ENCODE measurements around the gene PITPNM3. TPM values are rescaled to one million over a fixed set of nuclear protein-coding genes. Genes with fewer than 3 reads are reported as not detected.

Gene PITPNM3
- 0.04 and 0.43 TPM in 2 replicates for total RNA-seq (2014; rRNA removed; shearing (Covaris generic); ENCODE audit: low replicate concordance)

DNA sequence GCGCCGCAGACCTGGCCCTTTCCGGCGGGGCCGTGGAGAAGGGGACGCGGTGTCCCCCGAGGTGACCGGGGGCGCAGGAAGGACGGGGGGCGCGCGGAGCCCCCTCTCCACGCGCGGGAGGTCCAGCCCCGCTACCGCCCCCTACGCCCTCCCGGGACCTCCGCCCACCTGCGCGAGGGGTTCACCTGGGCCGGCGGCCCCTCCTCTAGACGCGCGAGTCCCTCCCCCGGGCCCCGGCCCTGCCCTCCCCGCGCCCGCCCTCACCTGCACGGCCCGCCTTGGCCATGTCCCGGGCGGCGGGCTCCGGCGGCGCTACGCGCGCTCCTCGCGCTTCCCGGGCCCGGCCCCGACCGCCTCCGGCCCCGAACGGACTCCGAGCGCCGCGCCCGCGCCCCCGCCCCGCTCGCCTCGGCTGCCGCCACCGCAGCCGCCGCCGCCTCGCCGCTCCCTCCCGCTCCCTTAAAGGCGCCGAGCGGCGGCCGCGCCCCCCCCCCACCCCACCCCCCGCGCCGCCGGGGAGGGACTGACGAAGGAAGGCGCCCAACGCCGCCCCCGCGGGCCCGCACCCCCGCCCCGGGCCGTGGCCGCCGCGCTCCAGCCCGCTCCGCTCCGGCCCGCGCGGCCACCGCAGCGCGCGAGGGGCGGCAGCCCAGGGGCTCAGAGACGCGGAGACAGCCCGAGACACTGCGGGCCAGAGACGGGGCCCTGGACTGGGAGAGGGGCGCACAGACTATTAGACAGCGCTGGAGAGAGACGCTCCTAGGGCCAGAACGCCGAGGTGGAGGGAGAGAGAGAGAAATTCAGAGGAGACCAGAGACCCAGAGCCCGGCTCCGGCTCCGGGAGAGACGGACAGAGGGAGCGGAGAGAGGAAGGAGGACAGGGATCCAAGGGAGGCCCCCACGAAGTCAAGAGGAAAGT is at the start of gene PITPNM3:
Gene PITPNM3, minus strand, starts transcription at position 435 of the 919 bp plus-strand sequence. Its CDS starts 149 bp downstream, at position 286.
- Histone ChIP-seq H3K9ac (ENCODE audit: low read length) (no peak within 1 kb of the TSS), H3K4me3 (ENCODE audit: low read length) (no peak within 1 kb of the TSS), H4K20me1 (ENCODE audit: insufficient read depth, low read depth, low read length) (peaks cover 10% of the 10 kb centered on the region; the same call in 1 of the 2 replicates), H3K27me3 (ENCODE audit: low read length) (no peaks in the 10 kb centered on the region), H2AFZ (ENCODE audit: low read length) (no peak within 1 kb of the TSS), H3K79me2 (ENCODE audit: low read length) (no peaks in the 10 kb centered on the region), H3K36me3 (ENCODE audit: insufficient read depth, low read length) (no peaks in the 10 kb centered on the region), H3K4me1 (ENCODE audit: low read length) (no peaks in the 10 kb centered on the region), H3K27ac (ENCODE audit: low read length) (no peak within 1 kb of the TSS), H3K4me2 (ENCODE audit: low read depth, low read length, poor library complexity, severe bottlenecking) (no peak within 1 kb of the TSS), H3K9me2 (replicated peaks; ENCODE audit: insufficient read depth, low read length) (no peaks in the 10 kb centered on the region), H3K9me3 (ENCODE audit: low read length) (no peaks in the 10 kb centered on the region)
- DNase-seq: no peak

DNA sequence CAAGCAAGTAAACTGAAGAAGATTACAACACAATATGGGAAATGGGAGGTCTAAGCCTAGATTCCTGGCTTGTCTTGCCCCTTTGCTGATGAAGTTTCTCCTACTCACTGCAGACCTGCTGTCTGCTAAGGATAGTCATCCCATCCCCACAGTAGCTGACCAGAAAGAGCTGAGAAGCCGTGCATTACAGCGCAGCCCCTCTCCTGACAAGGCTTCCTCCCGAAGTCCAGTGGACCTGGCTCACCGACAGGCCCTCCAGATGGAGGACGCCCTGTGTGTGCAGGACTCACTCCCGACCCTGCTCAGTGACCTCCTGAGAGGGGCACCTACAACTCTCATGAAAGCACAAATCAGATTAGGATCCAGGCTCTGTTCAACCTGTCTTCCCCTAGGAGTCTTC is 48.8 kb upstream of the PITPNM3 start:
- H3K4me3 ChIP-seq (ENCODE audit: low read length): no peak overlapping the region
- no peaks in the 10 kb centered on the region for H3K27me3 ChIP-seq (ENCODE audit: low read length)
- DNase-seq: no peak
- peaks cover 6% of the 10 kb centered on the region for H3K4me1 ChIP-seq (ENCODE audit: low read length)
- no peak overlapping the region for H2AFZ ChIP-seq (ENCODE audit: low read length)
- H4K20me1 ChIP-seq (ENCODE audit: insufficient read depth, low read depth, low read length): no peaks in the 10 kb centered on the region
- H3K9ac ChIP-seq (ENCODE audit: low read length): no peak overlapping the region
- no peak overlapping the region for H3K27ac ChIP-seq (ENCODE audit: low read length)
- H3K9me3 ChIP-seq (ENCODE audit: low read length): no peaks in the 10 kb centered on the region
- peaks cover 63% of the 10 kb centered on the region; the same call in 1 of the 2 replicates for H3K36me3 ChIP-seq (ENCODE audit: insufficient read depth, low read length)
- H3K9me2 ChIP-seq (replicated peaks; ENCODE audit: insufficient read depth, low read length): no peaks in the 10 kb centered on the region
- peaks cover 17% of the 10 kb centered on the region for H3K79me2 ChIP-seq (ENCODE audit: low read length)
- H3K4me2 ChIP-seq (ENCODE audit: low read depth, low read length, poor library complexity, severe bottlenecking): no peak overlapping the region

GRCh38 chr17:6603744-6604325 is 47.5 kb upstream of the PITPNM3 start:
- Histone ChIP-seq H3K9me3 (ENCODE audit: low read length) (no peaks in the 10 kb centered on the region), H3K4me3 (ENCODE audit: low read length) (no peak overlapping the region), H3K27me3 (ENCODE audit: low read length) (no peaks in the 10 kb centered on the region), H2AFZ (ENCODE audit: low read length) (no peak overlapping the region), H3K4me2 (ENCODE audit: low read depth, low read length, poor library complexity, severe bottlenecking) (no peak overlapping the region), H3K36me3 (ENCODE audit: insufficient read depth, low read length) (peaks cover 67% of the 10 kb centered on the region), H3K9ac (ENCODE audit: low read length) (no peak overlapping the region), H3K79me2 (ENCODE audit: low read length) (peaks cover 17% of the 10 kb centered on the region), H4K20me1 (ENCODE audit: insufficient read depth, low read depth, low read length) (no peaks in the 10 kb centered on the region), H3K27ac (ENCODE audit: low read length) (no peak overlapping the region), H3K9me2 (replicated peaks; ENCODE audit: insufficient read depth, low read length) (no peaks in the 10 kb centered on the region), H3K4me1 (ENCODE audit: low read length) (peaks cover 19% of the 10 kb centered on the region)
- no peak for DNase-seq

DNA sequence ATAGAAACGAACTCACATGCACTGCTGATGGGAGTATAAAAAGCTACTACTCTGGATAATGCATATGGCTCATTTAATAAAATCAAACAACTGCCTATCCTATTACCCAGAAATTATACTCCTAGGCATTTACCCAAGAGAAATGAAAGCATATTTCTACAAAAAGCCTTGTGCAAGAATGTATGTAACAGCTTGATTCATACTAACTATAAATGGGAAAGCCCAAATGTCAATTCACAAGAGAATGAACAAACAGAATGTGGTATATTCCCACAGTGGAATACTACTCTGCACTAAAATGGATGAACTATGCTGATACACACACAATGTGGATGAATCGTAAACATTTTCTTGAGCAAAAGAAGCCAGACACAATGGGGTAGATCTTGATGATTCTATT is 45.8 kb upstream of the PITPNM3 start:
- no peak overlapping the region for H3K4me2 ChIP-seq (ENCODE audit: low read depth, low read length, poor library complexity, severe bottlenecking)
- no peak overlapping the region for H3K4me3 ChIP-seq (ENCODE audit: low read length)
- no peaks in the 10 kb centered on the region for H4K20me1 ChIP-seq (ENCODE audit: insufficient read depth, low read depth, low read length)
- H3K36me3 ChIP-seq (ENCODE audit: insufficient read depth, low read length): peaks cover 70% of the 10 kb centered on the region
- H3K9me2 ChIP-seq (replicated peaks; ENCODE audit: insufficient read depth, low read length): no peaks in the 10 kb centered on the region
- H3K79me2 ChIP-seq (ENCODE audit: low read length): peaks cover 17% of the 10 kb centered on the region
- H3K9me3 ChIP-seq (ENCODE audit: low read length): no peaks in the 10 kb centered on the region
- H3K27me3 ChIP-seq (ENCODE audit: low read length): no peaks in the 10 kb centered on the region
- no peak overlapping the region for H2AFZ ChIP-seq (ENCODE audit: low read length)
- H3K9ac ChIP-seq (ENCODE audit: low read length): no peak overlapping the region
- H3K27ac ChIP-seq (ENCODE audit: low read length): no peak overlapping the region
- peaks cover 33% of the 10 kb centered on the region for H3K4me1 ChIP-seq (ENCODE audit: low read length)
- DNase-seq: no peak

- peaks cover 17% of the 10 kb centered on the region for H3K79me2 ChIP-seq (ENCODE audit: low read length)
- no peaks in the 10 kb centered on the region for H3K27me3 ChIP-seq (ENCODE audit: low read length)
- peak overlapping the region; percentile 52 for H3K27ac ChIP-seq (ENCODE audit: low read length)
- H3K9ac ChIP-seq (ENCODE audit: low read length): 0 out of 2 replicates have a peak overlapping the region, but pooled peaks have one; percentile 12
- no peaks in the 10 kb centered on the region for H4K20me1 ChIP-seq (ENCODE audit: insufficient read depth, low read depth, low read length)
- H3K36me3 ChIP-seq (ENCODE audit: insufficient read depth, low read length): peaks cover 64% of the 10 kb centered on the region
- H2AFZ ChIP-seq (ENCODE audit: low read length): 0 out of 2 replicates have a peak overlapping the region, but pooled peaks have one; percentile 12
- H3K4me2 ChIP-seq (ENCODE audit: low read depth, low read length, poor library complexity, severe bottlenecking): peak overlapping the region; percentile 38
- H3K4me3 ChIP-seq (ENCODE audit: low read length): no peak overlapping the region
- H3K9me2 ChIP-seq (replicated peaks; ENCODE audit: insufficient read depth, low read length): no peaks in the 10 kb centered on the region
- H3K9me3 ChIP-seq (ENCODE audit: low read length): no peaks in the 10 kb centered on the region
- peak; percentile 79 for DNase-seq
- peaks cover 33% of the 10 kb centered on the region for H3K4me1 ChIP-seq (ENCODE audit: low read length)
These were observed 43.0 kb upstream of the PITPNM3 start for GRCh38 chr17:6599364-6599763.

DNA sequence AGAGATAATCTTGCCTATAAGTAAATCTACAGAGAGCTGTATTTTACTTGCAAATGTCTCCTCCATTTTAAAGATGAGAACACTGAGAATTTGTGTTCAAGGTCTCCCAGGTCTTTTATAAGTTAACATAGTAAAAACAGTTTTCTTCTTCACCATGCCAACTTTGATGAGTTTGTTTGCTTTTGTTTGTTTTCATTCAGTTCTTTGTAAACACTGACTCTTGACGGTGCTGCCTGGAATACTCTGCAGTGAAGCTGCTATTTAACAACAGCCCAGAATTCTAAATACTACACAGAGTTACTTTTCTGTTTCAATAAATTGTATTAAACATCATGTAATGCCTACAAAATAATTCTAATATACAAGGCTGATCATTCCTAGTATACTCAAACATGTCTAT is 41.4 kb upstream of the PITPNM3 start:
- Histone ChIP-seq H4K20me1 (ENCODE audit: insufficient read depth, low read depth, low read length) (no peaks in the 10 kb centered on the region), H3K4me3 (ENCODE audit: low read length) (no peak overlapping the region), H3K4me1 (ENCODE audit: low read length) (peaks cover 33% of the 10 kb centered on the region), H3K4me2 (ENCODE audit: low read depth, low read length, poor library complexity, severe bottlenecking) (no peak overlapping the region), H3K27me3 (ENCODE audit: low read length) (no peaks in the 10 kb centered on the region), H3K9me2 (replicated peaks; ENCODE audit: insufficient read depth, low read length) (no peaks in the 10 kb centered on the region), H3K36me3 (ENCODE audit: insufficient read depth, low read length) (peaks cover 63% of the 10 kb centered on the region), H2AFZ (ENCODE audit: low read length) (no peak overlapping the region), H3K27ac (ENCODE audit: low read length) (no peak overlapping the region), H3K9me3 (ENCODE audit: low read length) (no peaks in the 10 kb centered on the region), H3K9ac (ENCODE audit: low read length) (no peak overlapping the region), H3K79me2 (ENCODE audit: low read length) (peaks cover 14% of the 10 kb centered on the region)
- DNase-seq: no peak

- Histone ChIP-seq H3K9me2 (replicated peaks; ENCODE audit: insufficient read depth, low read length) (no peaks in the 10 kb centered on the region), H3K79me2 (ENCODE audit: low read length) (peaks cover 10% of the 10 kb centered on the region; the same call in 1 of the 2 replicates), H3K4me1 (ENCODE audit: low read length) (peaks cover 33% of the 10 kb centered on the region), H3K4me3 (ENCODE audit: low read length) (no peak overlapping the region), H3K27me3 (ENCODE audit: low read length) (no peaks in the 10 kb centered on the region), H3K9ac (ENCODE audit: low read length) (no peak overlapping the region), H3K36me3 (ENCODE audit: insufficient read depth, low read length) (peaks cover 63% of the 10 kb centered on the region), H3K4me2 (ENCODE audit: low read depth, low read length, poor library complexity, severe bottlenecking) (no peak overlapping the region), H2AFZ (ENCODE audit: low read length) (no peak overlapping the region), H3K9me3 (ENCODE audit: low read length) (no peaks in the 10 kb centered on the region), H4K20me1 (ENCODE audit: insufficient read depth, low read depth, low read length) (no peaks in the 10 kb centered on the region), H3K27ac (ENCODE audit: low read length) (no peak overlapping the region)
- DNase-seq: no peak
These were observed 40.6 kb upstream of the PITPNM3 start for GRCh38 chr17:6596941-6597340.

- no peaks in the 10 kb centered on the region for H3K9me3 ChIP-seq (ENCODE audit: low read length)
- no peak overlapping the region for H3K4me2 ChIP-seq (ENCODE audit: low read depth, low read length, poor library complexity, severe bottlenecking)
- no peak overlapping the region for H3K4me3 ChIP-seq (ENCODE audit: low read length)
These were observed 40.2 kb upstream of the PITPNM3 start for GRCh38 chr17:6596511-6596910.

More at GRCh38 chr17:6596511-6596910, 40.2 kb upstream of the PITPNM3 start:
- H3K79me2 ChIP-seq (ENCODE audit: low read length): 0 out of 2 replicates have a peak, but pooled peaks cover 6% of the 10 kb centered on the region
- H2AFZ ChIP-seq (ENCODE audit: low read length): no peak overlapping the region
- H3K27me3 ChIP-seq (ENCODE audit: low read length): no peaks in the 10 kb centered on the region
- H4K20me1 ChIP-seq (ENCODE audit: insufficient read depth, low read depth, low read length): no peaks in the 10 kb centered on the region
- H3K27ac ChIP-seq (ENCODE audit: low read length): no peak overlapping the region
- DNase-seq: no peak
- peaks cover 64% of the 10 kb centered on the region for H3K36me3 ChIP-seq (ENCODE audit: insufficient read depth, low read length)
- H3K4me1 ChIP-seq (ENCODE audit: low read length): peaks cover 33% of the 10 kb centered on the region
- no peaks in the 10 kb centered on the region for H3K9me2 ChIP-seq (replicated peaks; ENCODE audit: insufficient read depth, low read length)
- no peak overlapping the region for H3K9ac ChIP-seq (ENCODE audit: low read length)

All from Karpas-422 (cell line).